HepG2 (cell line): ENCODE measurements around the gene RFC2. TPM values are rescaled to one million over a fixed set of nuclear protein-coding genes. Genes with fewer than 3 reads are reported as not detected.

Experiments used
- AGO1 ChIP-seq: fragments of 200-400 bp; formaldehyde crosslinking; IDR thresholded peaks from 2 replicates; pipeline ENCODE4 v1.6.1; 2017; ENCODE audit warnings: mild to moderate bottlenecking, low read depth, low read length, moderate library complexity; ENCODE audit not compliant: poor library complexity, severe bottlenecking
- ATAD3A ChIP-seq: sonication (generic); formaldehyde crosslinking; IDR thresholded peaks from 2 replicates; pipeline ENCODE4 v1.4.0; 2020; ENCODE audit warnings: missing genetic modification reagents
- CBX2 ChIP-seq, 2 experiments: fragments of 200-600 bp in 1 of 2; sonication (generic); formaldehyde crosslinking in 1 of 2; IDR thresholded peaks; 2 replicates each; pipeline versions ENCODE4 v1.7.0 to v1.8.1; 2018 to 2022; ENCODE audit warnings: low read depth in 2 of 2, low read length in 1 of 2, mild to moderate bottlenecking in 1 of 2, missing genetic modification reagents in 1 of 2
- FOXK1 ChIP-seq: sonication (generic); formaldehyde crosslinking; IDR thresholded peaks from 2 replicates; pipeline ENCODE4 v1.4.0; 2020; ENCODE audit warnings: low read depth, missing genetic modification reagents, borderline replicate concordance
- FOXM1 ChIP-seq: sonication (generic); formaldehyde crosslinking; IDR thresholded peaks from 2 replicates; pipeline ENCODE4 v1.5.0; 2020; ENCODE audit warnings: missing genetic modification reagents
- HDAC1 ChIP-seq: sonication (generic); formaldehyde crosslinking; IDR thresholded peaks from 2 replicates; pipeline ENCODE4 v1.5.1; 2020; ENCODE audit warnings: mild to moderate bottlenecking, missing genetic modification reagents
- HOXA3 ChIP-seq: sonication (generic); formaldehyde crosslinking; IDR thresholded peaks from 2 replicates; pipeline ENCODE4 v1.5.0; 2020; ENCODE audit warnings: missing genetic modification reagents
- KLF9 ChIP-seq: IDR thresholded peaks from 2 replicates; pipeline ENCODE4 v1.6.1; 2016; ENCODE audit warnings: low read depth
- MXD3 ChIP-seq: IDR thresholded peaks from 2 replicates; pipeline ENCODE4 v1.6.1; 2016; ENCODE audit warnings: mild to moderate bottlenecking, missing biosample characterization, missing genetic modification reagents
- NFKB2 ChIP-seq: sonication (generic); formaldehyde crosslinking; IDR thresholded peaks from 2 replicates; pipeline ENCODE4 v1.4.0; 2020; ENCODE audit warnings: missing genetic modification reagents, borderline replicate concordance
- ZBTB3 ChIP-seq: sonication (generic); formaldehyde crosslinking; IDR thresholded peaks from 2 replicates; pipeline ENCODE4 v1.4.0; 2020; ENCODE audit warnings: low read depth, mild to moderate bottlenecking, moderate library complexity, missing genetic modification reagents, borderline replicate concordance
- ZBTB34 ChIP-seq: sonication (generic); formaldehyde crosslinking; IDR thresholded peaks from 2 replicates; pipeline ENCODE4 v1.8.0; 2022; ENCODE audit warnings: mild to moderate bottlenecking, missing genetic modification reagents
- ZFAT ChIP-seq: sonication (generic); formaldehyde crosslinking; conservative IDR thresholded peaks from 2 replicates; pipeline ENCODE4 v1.8.1; 2023; ENCODE audit warnings: missing genetic modification reagents, inconsistent platforms
- ZIK1 ChIP-seq: sonication (generic); formaldehyde crosslinking; IDR thresholded peaks from 2 replicates; pipeline ENCODE4 v1.5.0; 2020; ENCODE audit warnings: mild to moderate bottlenecking, low read depth, missing genetic modification reagents, borderline replicate concordance
- ZKSCAN8 ChIP-seq: IDR thresholded peaks from 2 replicates; pipeline ENCODE4 v1.6.1; 2016; ENCODE audit warnings: borderline replicate concordance, missing genetic modification reagents, missing compliant biosample characterization
- ZNF101 ChIP-seq: sonication (generic); formaldehyde crosslinking; IDR thresholded peaks from 2 replicates; pipeline ENCODE4 v1.4.0; 2020; ENCODE audit warnings: mild to moderate bottlenecking, low read depth, missing genetic modification reagents, borderline replicate concordance
- ZNF138 ChIP-seq: sonication (generic); formaldehyde crosslinking; IDR thresholded peaks from 2 replicates; pipeline ENCODE4 v1.5.0; 2020; ENCODE audit warnings: mild to moderate bottlenecking, low read depth, missing genetic modification reagents
- ZNF160 ChIP-seq: sonication (generic); formaldehyde crosslinking; IDR thresholded peaks from 2 replicates; pipeline ENCODE4 v1.8.0; 2022; ENCODE audit warnings: mild to moderate bottlenecking, inconsistent platforms, missing genetic modification reagents
- ZNF274 ChIP-seq: sonication (generic); formaldehyde crosslinking; IDR thresholded peaks from 2 replicates; pipeline ENCODE4 v1.5.1; 2020; ENCODE audit warnings: mild to moderate bottlenecking, missing genetic modification reagents
- ZNF280B ChIP-seq: sonication (generic); formaldehyde crosslinking; IDR thresholded peaks from 2 replicates; pipeline ENCODE4 v1.5.0; 2020; ENCODE audit warnings: missing genetic modification reagents, mild to moderate bottlenecking, borderline replicate concordance
- ZSCAN12 ChIP-seq: sonication (generic); formaldehyde crosslinking; IDR thresholded peaks from 2 replicates; pipeline ENCODE4 v1.9.0; 2021; ENCODE audit warnings: mild to moderate bottlenecking, missing genetic modification reagents
- polyA plus RNA-seq, 8 experiments: library from polyadenylated mRNA; depleted of rRNA in 3 of 8; stranded (reverse) in 7 of 8; unstranded in 1 of 8; fragments of >200 nt; fragmentation: Illumina TruSeq in 4 of 8; extraction: Trizol in 4 of 8; gene quantifications; 2 replicates each; pipeline versions ENCODE4 v1.2.1 to v1.2.3, GENCODE V29; 2011 to 2016; ENCODE audit warnings: low read depth in 4 of 8, missing spikeins in 1 of 8, mixed read lengths in 1 of 8; ENCODE audit not compliant: insufficient read depth in 1 of 8
- total RNA-seq, 5 experiments: library from RNA; depleted of rRNA; stranded (reverse); fragments of >200 nt; fragmentation: Illumina TruSeq; extraction: Trizol; gene quantifications; 2 replicates each; pipeline ENCODE4 v1.2.3, GENCODE V29; 2016; ENCODE audit warnings: low read depth in 1 of 5
- TF ChIP-seq, protein P1 (sequence below): IDR thresholded peaks from 2 replicates; pipeline ENCODE4 v1.6.1; 2016; ENCODE audit warnings: missing genetic modification reagents, missing compliant biosample characterization
- TF ChIP-seq, protein P2 (sequence below): sonication (generic); formaldehyde crosslinking; IDR thresholded peaks from 2 replicates; pipeline ENCODE4 v1.4.0; 2020; ENCODE audit warnings: missing genetic modification reagents

Gene RFC2
- total and polyA plus RNA-seq, 2 of the 13 experiments (the other 11 are each of a cell fraction or from before 2014, with no cell fraction given), result 14.6 to 43.5 TPM

GRCh38 chr7:74294191-74294998, 40.2 kb upstream of the RFC2 start (continued):
- TF ChIP-seq, protein P1, sequence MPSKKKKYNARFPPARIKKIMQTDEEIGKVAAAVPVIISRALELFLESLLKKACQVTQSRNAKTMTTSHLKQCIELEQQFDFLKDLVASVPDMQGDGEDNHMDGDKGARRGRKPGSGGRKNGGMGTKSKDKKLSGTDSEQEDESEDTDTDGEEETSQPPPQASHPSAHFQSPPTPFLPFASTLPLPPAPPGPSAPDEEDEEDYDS (CRISPR knock-in tag), result peak; percentile 41; the same call in 1 of the 2 replicates
- no peak for TF ChIP-seq FOXM1 (CRISPR knock-in tag)
- peak; percentile 51 for TF ChIP-seq ZNF274 (CRISPR knock-in tag)
- no peak for TF ChIP-seq ZIK1 (CRISPR knock-in tag)
- 0 out of 2 replicates have a peak, but pooled peaks have one; percentile 57 for TF ChIP-seq ZNF138
- no peak for TF ChIP-seq ZSCAN12 (CRISPR knock-in tag)
- no peak for TF ChIP-seq ZFAT (CRISPR knock-in tag)
- TF ChIP-seq CBX2 (IDR thresholded peaks at IDR 0.05; ENCODE audit: low read depth, low read length), result no peak
- TF ChIP-seq CBX2 (CRISPR knock-in tag; IDR thresholded peaks at IDR 0.05; ENCODE audit: low read depth), result no peak
- TF ChIP-seq ZNF101 (CRISPR knock-in tag), result no peak
- TF ChIP-seq ZKSCAN8 (CRISPR knock-in tag), result peak; percentile 96
- no peak for TF ChIP-seq KLF9 (CRISPR knock-in tag)
- no peak for TF ChIP-seq MXD3 (CRISPR knock-in tag)
- TF ChIP-seq AGO1, result no peak
- peak; percentile 64; the same call in 1 of the 2 replicates for TF ChIP-seq ZBTB3 (CRISPR knock-in tag)
- TF ChIP-seq FOXK1, result peak; percentile 78; the same call in 1 of the 2 replicates
- 0 out of 2 replicates have a peak, but pooled peaks have one; percentile 66 for TF ChIP-seq ZBTB34 (CRISPR knock-in tag)
- no peak for TF ChIP-seq ATAD3A (CRISPR knock-in tag)
- TF ChIP-seq HOXA3 (CRISPR knock-in tag), result peak; percentile 20; the same call in 1 of the 2 replicates
- TF ChIP-seq HDAC1 (CRISPR knock-in tag), result peak; percentile 90
- TF ChIP-seq, protein P2, sequence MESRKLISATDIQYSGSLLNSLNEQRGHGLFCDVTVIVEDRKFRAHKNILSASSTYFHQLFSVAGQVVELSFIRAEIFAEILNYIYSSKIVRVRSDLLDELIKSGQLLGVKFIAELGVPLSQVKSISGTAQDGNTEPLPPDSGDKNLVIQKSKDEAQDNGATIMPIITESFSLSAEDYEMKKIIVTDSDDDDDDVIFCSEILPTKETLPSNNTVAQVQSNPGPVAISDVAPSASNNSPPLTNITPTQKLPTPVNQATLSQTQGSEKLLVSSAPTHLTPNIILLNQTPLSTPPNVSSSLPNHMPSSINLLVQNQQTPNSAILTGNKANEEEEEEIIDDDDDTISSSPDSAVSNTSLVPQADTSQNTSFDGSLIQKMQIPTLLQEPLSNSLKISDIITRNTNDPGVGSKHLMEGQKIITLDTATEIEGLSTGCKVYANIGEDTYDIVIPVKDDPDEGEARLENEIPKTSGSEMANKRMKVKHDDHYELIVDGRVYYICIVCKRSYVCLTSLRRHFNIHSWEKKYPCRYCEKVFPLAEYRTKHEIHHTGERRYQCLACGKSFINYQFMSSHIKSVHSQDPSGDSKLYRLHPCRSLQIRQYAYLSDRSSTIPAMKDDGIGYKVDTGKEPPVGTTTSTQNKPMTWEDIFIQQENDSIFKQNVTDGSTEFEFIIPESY (CRISPR knock-in tag), result no peak
- no peak for TF ChIP-seq ZNF160 (CRISPR knock-in tag)
- 0 out of 2 replicates have a peak, but pooled peaks have one; percentile 10 for TF ChIP-seq NFKB2 (CRISPR knock-in tag)
- TF ChIP-seq ZNF280B (CRISPR knock-in tag), result no peak
